HG03097 (cell line): ENCODE results near the gene MOB3B.

Experiments
- ATAC-seq: cut with Tn5 transposase; IDR thresholded peaks from one replicate; pipeline ENCODE4 v1.9.1; 2021; ENCODE audit not compliant: unreplicated experiment, low FRiP score

Gene MOB3B

DNA sequence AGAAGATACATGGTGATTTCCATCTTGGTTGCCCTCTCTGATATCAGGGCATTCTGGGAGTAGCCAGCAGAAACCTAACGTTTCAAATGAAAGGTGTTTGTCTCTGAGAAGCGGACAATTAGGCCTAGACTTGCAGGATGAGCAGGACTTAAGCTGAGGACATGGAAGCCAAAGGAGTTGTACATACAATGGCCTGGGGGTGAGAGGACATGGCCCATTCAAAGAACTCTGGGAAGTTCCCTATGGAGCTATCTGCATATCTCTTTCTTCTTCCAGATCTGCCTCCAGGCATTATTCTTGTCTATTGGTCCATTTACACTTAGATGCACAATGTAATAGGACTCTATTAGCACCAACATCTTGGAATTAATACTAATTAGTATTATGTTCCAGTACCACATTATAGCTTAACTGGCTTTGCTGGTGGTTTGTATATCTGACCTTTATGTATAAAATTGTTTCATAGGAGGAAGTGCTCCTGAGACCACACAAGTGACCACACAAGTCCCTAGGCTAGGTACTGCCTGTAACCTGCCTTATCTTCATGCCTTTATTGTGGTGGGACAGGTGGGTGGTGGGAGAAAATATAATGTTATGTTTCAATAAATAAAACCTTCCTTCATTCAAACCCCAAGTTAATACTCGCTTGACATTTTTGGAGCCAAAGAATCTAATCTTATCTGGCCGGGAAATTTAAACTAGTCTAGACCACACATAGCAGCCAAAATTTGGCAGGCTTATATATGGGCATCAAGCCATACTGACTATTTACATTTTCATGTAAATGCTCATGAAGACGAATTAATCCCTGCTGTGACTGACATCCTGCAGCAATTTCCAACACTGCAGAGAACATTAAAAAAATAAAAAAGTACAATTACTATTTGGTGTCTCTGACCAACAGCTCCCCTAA is 180.6 kb downstream of the MOB3B start:
- ATAC-seq = no peak

DNA sequence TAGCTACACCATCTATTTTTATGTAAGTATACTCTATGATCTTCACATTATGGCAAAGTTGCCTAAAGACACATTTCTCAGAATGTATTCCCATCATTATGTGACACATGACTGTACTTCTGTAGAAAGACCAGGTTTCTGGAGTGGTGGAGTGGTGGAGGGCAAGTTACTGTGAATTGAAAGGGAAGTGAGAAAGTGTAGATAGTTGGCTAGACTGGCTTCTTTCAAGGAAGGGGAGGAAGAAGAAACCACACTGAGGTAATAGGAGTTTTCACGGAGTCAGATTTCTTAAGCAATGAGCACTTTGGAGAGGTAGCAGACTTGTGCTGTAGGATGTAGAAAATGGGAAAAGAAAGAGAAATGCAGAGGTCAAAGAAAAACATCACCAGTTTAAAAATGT is 181.7 kb downstream of the MOB3B start:
- ATAC-seq = no peak

DNA sequence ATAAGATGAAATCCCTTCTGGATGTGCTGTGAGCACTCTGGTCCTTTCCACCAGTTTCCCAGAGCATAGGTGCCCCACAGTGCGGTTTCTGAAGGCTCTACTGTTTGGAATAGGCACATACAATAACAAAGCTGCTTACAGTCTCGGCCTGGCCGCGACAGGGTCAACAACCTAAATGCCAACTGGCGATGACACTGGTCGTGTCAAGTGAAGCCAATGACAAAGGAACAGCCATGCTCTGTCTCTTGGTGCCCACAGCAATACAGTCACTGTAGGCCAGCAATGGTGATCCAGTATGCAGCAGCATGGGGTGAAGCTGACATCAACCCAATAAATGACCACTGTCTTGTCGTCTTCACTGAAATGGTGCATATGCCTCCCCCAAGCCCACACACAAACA is 184.8 kb downstream of the MOB3B start:
- no peak for ATAC-seq

DNA sequence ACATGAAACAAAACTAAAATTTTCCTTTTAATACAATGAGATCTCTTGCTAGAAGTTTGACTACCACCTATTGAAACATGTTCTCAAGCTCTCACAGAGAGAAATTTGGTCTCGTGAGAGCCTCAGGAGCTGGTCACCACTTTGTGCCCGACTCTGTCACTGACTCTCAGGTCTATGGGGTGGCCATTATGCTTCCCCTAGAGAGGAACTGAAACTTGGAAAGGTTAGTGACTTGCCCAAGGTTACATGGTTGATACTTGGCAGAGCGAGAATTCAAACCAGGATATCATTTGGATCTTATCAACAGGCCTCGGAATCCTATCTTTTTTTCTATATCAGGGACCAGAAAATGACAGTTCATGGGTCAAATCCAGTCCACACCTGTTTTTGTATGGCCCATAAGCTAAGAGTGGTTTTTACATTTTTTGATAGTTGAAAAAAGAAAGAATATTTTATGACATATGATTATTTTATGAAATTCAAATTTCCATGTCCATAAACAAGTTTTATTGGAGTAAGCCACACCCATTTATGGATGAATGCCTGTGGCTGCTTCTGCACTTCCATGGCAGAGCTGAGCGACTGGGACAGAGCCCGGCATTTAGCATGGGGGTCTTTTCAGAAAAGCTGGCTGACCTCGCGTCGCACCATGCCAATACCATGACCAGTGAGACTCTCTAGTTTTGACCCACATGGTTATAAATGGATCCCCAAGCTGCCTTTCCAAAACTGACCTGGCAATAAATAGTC is 187.9 kb downstream of the MOB3B start:
- ATAC-seq = no peak

DNA sequence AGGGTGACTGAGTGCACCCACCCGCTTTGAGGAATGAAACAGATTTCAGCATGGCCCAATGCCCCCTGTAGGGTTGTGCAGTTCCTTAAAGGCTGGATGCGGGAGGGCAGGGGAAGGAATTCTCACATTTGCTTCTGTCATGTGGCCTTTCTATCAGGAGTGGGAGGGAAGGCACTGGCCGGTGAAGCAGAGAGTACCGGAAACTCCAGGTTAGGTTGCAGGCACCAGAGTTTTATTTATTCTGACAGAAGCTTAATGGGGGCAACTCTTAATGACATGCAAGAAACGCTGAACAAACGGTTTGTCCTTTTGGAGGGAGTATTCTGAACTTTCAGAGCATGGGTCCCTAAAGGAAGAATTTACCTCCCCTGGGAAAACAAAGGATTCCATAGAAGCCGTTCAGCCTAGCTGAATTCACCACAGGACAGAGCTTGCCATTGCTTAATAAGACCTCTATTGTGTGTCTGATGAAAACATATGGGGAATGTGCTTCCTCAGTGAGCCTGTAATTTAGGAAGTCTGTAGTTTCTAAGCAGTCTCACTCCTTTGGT is 188.6 kb downstream of the MOB3B start:
- no peak for ATAC-seq

DNA sequence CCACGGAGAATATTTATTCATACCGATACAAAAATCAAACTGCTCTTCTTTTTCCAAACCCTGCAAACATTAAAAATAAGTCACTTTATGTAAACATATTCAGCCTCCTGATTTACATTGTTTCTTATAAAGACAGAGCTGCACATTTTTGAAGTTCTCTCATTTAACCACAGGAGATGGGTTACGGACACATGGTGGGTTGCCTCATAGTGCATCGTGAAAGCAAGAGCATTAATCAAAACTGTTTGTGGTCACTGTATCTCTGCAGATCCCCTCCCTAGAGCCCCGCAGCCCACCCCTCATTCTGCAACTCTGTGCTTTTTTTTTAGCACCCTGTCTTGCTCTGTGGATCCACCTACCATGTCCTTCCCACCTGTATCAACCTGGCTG is 189.3 kb downstream of the MOB3B start:
- no peak for ATAC-seq

DNA sequence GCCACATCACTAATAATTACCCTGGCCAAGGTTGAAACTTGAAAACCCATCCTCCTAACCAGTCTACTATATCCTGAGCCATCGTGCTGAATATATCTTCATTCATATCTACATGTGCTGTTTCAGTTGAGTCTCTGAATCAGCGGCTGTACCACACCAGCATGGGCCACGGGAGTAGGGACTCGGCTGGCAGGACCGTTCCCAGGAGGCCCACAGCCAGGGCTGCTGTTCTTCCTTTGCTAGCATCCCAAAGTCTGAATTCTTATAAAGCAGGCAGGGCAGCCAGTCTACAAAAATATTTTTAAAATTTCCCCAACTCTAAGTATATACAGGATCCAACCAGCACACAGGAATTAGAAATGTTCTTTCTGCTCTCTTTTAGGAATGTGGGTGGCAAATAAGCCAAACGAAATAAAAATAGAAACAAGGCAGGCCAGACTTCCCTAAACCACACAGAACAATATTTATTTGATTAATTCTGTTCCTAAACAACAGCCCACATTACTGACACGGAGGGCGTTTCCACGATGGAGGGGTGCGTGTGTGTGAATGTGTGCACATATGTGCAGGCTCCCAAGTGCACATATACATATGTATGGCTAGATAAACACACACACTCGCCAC is 189.8 kb downstream of the MOB3B start:
- ATAC-seq = no peak

DNA sequence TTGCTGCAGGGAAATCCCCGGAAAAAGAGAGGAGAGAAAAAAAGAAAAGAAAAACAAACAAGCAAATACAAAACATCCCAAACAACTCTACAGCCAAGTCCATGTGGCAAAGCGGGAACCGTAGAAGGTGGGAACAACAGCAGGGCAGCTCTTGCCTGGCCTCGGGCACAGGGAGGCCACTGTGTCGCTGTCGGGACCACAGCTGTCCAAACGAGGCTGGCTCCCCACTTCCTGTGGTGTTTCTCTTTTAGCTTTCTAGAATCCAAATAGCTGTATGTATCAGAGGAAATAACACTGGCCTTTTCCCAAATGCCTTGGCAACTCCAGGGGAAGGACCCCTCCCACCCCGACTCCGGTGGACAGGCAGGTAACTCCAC is 191.1 kb downstream of the MOB3B start:
- ATAC-seq = no peak

DNA sequence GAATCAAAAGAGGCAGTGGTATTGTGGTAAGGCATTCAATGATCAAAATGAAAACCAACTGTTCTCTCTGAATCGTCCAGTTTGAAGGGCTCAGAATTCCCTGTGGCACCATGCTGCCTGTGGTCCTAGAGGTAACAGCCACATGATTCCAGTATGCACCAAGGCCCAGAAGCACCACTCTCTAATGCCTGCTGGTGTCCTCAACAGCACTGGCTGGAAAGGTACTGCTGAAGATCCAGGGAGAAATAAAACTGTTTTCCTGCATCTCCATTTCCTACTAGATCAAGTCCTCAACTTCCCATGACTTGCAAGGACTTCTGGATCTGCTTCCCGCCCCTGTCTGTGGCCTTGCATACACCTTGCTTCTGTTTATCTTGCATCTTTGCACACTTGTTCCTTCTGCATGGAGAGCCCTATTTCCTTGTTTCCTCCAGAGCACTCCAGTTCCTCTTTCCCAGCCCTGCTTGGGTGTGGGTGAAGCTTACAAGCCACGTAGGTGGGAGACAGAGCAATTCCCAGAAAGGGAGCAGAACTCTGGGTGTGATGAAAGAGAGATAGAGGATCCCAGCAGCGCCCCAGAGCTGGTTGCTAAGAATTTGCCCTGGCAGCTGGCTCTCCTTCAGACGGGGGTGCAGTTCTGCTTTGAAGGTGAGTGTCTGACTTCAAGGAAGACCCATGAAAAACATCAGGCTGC is 191.6 kb downstream of the MOB3B start:
- ATAC-seq = no peak

DNA sequence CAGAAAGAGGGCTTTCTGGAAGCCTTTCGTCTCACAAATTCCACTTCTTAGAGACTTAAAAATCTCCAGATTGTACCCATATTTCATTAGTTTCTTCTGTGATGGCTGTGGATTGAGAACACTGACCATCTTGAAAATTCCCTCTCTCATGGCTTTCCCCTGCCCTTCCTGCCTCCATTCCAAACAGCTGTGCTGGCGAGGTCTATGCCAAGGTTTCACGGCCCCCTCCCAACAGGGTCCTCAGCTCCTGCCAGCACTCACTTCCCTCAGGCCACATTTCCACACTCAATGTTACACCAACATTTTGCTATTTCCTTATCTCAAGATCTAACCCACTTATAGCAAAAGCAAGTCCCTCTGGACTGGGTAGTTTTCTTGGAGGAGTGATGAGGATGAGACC is 192.4 kb downstream of the MOB3B start:
- no peak for ATAC-seq

DNA sequence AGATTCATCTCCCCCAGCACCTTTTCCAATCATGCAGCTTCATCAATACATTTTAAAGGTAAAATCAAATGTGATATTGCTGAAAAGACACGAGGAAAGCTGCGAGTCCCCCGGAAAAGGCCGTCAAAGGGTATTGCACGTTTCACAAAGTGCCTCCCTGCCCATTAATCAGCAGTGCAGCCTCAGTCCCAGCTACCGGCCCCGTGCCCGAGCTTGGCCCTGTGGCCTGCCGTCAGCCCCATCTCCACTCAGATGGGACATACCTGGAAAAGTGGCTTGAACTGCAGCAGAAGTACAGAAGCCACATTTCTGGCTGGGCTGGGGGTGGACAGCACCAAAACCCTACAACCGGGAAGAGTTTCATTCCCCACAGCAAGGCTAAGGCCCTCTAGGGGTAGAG is 192.8 kb downstream of the MOB3B start:
- no peak for ATAC-seq

DNA sequence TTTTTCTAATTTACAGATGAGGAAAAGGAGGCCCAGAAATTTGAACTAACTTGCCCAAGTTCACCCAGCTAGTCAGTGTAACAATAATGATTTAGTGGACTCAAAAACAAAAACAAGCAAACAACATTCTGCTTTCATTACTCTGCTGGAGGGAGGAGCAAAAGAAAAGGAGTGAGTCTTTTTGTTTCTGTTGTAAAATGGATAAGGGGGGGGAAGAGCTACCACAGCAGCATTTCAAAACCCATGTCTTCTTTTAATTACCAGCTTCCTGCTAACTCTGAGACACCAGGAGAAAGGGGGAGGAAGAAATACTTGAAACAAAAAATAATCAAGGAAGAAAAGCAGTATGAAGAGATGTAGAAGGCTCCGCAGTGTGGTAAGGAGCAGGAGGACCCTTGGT is 193.5 kb downstream of the MOB3B start:
- no peak for ATAC-seq

DNA sequence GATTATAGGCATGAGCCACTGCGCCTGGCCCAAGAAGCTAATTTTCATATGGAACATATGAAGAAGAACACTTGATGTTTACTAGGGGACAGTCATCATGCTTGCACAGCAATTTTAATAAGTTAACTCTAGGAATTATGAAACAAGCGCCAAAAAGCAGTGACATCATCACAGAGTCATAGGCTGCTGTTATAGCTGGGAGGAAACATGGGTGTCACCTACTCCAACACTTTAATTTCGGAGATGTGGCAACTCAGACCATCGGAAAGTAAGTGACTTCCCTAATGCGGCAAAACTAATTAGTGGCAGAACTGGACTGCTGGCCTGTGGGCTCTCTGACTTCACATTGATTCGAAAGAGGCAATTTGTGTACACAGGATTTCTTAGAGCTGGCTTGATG is 194.5 kb downstream of the MOB3B start:
- ATAC-seq = no peak

DNA sequence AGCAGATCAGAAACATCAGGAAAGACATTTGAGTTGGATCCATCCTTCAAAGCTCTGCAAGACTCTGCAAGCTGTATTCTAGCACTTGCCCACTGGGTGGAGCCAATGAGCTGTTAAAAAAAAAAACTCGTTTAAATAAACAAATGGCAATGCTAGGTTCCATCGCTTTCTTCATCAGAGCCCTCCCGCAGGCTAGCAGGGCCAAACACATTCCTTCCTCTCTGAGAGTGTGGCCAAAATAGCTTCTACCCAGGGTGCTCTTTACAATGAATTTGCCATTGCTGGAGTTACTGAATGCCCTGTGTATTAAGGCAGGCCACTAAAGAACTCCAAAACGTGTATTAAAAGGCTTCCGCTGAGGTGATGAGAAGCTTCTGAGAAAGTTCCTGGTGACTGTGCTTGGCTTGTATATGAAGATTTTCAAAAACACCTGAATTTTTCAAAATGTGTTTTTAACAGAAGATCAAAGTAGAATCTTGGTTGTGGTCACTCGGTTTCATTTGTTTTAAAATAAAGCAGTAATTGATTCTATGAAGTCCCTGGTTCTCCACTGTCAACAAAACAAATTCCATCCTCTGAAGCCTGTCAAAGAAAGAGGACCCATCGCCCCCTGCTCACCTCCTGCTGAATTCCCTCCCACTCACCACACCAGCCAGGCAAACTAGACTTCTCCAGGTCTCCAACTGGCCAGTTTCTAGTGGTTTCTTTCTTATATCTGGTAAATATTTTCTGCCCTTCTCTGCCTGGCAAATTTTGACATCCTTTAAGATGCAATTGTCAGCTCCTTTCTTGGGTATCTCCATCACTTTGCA is 196.2 kb downstream of the MOB3B start:
- no peak for ATAC-seq

DNA sequence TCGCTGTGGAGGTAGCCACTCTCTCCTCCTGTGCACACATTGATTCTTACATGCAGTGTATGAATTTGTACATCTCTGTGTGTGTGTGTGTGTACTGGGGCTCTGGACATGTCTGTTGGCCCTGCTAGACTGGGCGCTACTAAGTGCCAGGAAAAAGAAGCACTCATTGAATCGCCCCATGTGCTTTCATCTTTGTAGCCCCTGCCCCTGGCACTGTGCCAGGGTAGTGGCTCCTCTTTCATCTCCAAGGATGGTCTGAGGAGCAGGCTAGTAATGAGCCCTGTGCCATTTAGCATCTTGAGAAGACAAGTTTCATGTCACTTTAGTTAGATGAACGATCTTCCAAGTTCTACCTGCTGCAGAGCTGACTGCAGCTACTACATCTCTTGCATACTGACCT is 198.2 kb downstream of the MOB3B start:
- no peak for ATAC-seq

DNA sequence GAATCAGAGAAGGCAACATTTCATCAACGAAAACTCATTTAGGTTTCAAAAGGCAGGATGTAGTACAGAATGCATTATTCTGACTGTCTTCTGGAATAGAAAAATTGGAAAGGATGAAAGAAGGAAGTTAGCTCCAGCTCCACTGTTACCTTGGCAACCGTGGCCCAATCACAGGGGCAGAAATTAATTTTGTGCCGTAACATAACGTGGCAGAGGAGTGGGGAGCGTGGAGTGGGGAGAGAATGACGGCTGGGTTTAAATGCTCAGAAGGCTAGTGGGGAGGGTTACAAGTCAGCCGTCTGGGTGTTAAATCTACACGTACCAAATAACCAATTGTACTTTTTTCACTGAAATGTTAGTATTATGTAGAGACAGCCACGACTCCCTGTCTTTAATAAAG is 200.3 kb downstream of the MOB3B start:
- no peak for ATAC-seq

DNA sequence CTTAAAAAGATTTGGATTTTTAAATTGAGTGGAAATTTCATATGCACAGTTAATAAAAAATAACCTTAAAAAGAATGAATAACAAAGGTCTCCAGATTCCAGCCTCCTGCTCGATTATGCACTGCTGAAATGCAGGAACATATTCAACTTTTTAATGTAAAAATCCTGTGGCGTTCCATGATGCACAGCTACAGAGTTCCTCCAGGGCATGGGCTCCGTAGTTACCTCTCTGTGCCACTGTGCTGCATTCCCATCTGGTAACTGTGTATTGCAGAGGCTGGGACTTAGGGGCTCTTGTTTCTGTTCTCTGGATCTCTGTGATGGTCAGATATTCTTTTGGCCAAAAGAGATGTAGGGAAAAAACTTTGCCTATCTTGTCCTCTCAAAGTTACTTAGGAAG is 201.1 kb downstream of the MOB3B start:
- no peak for ATAC-seq

DNA sequence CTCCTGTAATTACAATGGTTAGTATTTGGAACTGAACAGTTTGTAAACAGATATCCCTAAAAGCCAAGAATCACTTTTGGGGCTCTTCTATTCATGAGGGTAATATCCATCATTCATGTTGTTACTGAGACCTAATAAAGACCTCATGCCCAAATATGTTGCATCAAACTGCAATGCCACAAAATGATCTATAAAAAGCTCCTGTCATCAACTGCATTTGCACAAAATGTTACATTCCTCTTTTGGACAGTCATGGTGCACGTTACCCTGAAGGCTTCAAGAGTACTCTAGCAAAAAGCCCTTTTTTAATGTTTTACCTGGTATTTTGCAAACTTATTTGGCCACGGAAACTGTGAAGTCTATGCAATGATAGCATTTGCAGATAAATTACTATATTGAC is 218.4 kb downstream of the MOB3B start:
- no peak for ATAC-seq

DNA sequence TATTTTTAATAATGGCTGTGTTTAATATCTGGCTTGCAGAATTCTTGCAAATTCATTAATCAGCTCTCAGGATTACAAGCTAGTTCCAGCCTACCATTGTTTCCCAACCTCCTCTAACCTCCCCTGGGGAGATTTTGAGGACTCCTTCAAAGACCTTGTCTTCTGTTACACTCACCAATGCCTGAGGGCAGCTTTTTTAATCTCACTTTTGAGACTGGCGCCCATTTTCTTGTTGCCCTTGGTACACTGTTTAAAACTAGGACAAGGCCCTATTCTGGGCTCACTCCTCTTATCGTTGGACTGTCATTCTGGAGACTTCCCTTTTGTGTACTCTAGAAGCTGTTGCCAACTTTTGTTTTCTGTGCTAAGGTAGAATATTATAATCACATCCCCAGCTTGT is 219.0 kb downstream of the MOB3B start:
- ATAC-seq = no peak
